SH-SY5Y (cell line): ENCODE data around the gene SNCB.

Experiments used
- GATA2 ChIP-seq: IDR thresholded peaks from 2 replicates; pipeline ENCODE4 v1.6.1; 2011; ENCODE audit warnings: mild to moderate bottlenecking, low read depth, low read length
- GATA3 ChIP-seq: IDR thresholded peaks from 2 replicates; pipeline ENCODE4 v1.6.1; 2011; ENCODE audit warnings: low read depth, mild to moderate bottlenecking, low read length, moderate library complexity

- TF ChIP-seq GATA2: no peak
- TF ChIP-seq GATA3: no peak
Observed at GRCh38 chr5:176671890-176672747, 41.8 kb upstream of the SNCB start.
